IPS-NIHi7 (cell line): ENCODE measurements around the gene PRKAG1.
A peak's percentile ranks its signal among the peaks of the same experiment; 100 is the strongest.

Experiments
- DNase-seq: peaks from one replicate; pipeline ENCODE4 v3.0.0; 2012; ENCODE audit warnings: mixed read lengths; ENCODE audit errors: extremely low spot score

Gene PRKAG1

DNA sequence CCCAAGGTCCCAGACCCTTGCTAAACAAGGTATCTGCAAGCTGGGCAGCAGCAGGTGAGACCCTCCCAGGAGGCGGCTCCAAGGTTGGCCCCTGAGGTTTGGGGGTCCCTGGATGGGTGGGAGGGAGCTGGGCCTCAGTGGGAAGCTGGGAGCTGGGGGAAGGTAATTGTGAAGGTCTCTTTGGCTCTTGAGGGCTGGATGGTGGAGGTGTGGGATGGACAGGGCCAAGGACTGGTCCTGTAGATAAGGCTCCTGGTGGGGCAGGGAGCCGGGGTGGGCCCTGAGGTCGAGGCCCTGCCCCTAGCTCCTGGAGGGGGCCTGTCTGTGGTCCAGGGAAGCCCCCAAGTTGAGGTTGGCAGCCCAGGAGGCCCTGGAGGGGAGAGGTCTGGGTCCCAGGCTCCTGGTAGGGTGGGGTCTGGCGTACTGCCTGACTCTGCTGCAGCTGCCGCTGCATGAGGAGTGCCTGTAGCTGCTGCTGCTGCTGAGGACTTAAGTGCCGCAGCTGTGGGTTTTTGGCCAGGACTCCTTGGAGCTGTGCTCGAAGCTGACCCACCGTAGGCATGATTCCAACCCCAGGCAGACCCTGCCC is 13.1 kb upstream of the PRKAG1 start:
- no peak for DNase-seq

GRCh38 chr12:49030714-49031572 is 12.4 kb upstream of the PRKAG1 start:
- no peak for DNase-seq

DNA sequence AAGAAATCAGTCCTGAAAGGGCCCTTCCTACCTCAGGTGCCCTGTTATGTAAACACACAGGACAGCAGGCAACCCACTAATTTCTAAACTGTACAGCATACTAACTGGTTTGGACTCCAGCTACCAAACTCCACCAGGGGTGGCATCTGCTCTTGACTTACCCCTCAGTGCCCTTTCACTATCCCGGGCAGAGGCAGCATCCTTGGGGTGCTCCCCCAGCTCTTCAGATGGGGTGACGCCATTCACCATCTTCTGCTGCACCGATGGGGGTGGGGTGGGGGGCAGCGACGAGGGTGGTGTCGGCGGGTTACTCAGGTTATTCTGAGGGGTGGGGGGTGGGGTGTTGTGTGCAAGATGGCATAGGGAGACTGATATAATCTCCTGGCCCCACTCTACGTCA is 11.5 kb upstream of the PRKAG1 start:
- DNase-seq, result no peak

- no peak for DNase-seq
Observed at GRCh38 chr12:49028666-49029275, 10.2 kb upstream of the PRKAG1 start.

- DNase-seq, result no peak
Observed at GRCh38 chr12:49027846-49028555, 9.4 kb upstream of the PRKAG1 start.

DNA sequence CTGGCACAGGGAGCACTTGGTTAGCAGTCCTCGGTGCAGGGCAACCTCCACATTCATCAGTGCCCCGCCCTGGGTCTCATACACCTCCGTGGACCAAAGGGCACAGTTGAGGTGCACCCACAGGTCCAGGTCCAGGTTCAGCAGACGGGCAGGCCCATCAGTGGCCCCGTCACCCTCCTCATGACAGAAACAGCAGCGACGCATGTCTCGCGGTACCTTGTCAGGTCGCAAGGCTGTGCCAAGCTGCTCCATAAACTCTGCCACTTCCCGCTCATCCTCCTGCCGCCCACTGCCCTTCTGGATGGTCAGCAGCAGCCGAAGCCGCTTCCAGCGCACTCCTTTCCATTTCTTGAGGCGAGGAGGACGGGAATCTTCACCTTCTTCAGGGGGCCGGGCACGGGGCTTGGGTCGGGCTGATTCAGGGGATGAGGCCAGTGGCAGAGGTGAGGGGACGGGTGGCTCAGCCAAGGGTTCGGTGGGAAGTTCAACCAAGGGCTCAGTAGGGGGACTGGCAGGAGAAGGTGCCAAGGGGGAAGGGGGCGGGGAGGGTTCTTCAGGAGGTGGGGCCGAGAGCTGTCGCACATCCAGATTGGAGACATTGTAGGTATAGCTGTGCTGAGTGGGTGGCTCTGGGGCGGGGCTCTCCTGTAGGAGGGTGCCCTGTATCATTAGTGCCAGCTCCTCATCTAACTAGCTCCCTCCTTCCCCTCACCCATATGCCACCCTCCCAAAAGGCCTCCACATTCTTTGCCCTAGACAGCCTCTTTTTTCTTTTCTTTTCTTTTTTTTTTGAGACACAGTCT is 8.3 kb upstream of the PRKAG1 start:
- DNase-seq, result no peak

GRCh38 chr12:49026101-49026500 is 7.5 kb upstream of the PRKAG1 start:
- DNase-seq, result no peak

- DNase-seq, result no peak
Observed at GRCh38 chr12:49025463-49025862, 6.9 kb upstream of the PRKAG1 start.

- no peak for DNase-seq
Observed at GRCh38 chr12:49024543-49024942, 6.0 kb upstream of the PRKAG1 start.

- no peak for DNase-seq
Observed at GRCh38 chr12:49023812-49024211, 5.2 kb upstream of the PRKAG1 start.

DNA sequence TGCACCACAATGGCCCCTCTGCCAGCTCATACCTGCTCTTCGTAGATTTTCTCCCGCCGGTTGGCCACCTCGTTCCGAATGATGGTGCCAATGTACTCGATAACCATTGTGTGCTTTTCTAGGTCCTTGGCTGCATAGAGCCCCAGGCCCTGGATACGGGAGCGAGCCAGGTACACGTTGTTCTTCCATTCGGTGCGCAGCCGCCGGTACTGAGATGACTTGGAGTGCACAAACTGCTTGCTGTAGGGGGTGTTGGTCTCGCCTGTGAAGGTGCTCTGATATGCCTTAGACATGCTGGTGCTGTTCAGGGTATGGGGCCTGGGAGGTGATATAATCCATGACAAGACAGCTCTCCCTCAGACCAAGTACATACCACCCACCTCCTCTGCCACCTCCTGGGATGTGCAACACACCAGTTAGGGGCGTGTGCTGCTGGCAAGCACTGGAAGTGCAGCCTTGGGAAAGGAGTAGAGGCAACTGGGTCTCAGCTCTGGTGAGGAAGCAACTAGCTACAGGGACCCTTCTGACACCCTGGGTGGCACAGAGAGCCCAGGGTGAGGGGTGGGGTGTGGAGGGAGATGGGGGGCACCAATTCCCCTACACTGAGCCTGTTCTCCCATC is 4.1 kb upstream of the PRKAG1 start:
- no peak for DNase-seq

GRCh38 chr12:49021292-49021915 is 2.8 kb upstream of the PRKAG1 start:
- no peak for DNase-seq

- DNase-seq, result no peak
Observed at GRCh38 chr12:49020441-49020840, 1.9 kb upstream of the PRKAG1 start.

- peak; percentile 71 for DNase-seq
Observed at GRCh38 chr12:49019443-49020324, 1.1 kb upstream of the PRKAG1 start.

DNA sequence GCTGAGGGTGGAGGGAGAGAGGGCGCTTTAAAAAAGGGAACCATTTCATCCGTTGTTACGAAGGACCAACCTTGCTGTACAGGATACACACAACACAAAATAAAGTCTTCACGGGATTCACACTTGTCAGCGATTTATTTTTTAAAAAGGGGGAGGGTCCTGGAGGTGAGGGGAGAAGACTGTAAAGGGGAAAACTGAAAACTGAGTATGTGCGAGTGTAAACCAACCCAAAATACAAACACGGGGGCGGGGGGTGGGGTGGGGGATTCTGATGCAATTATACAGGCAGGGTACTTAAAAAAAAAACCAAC is 499 bp upstream of the PRKAG1 start:
- no peak for DNase-seq

- DNase-seq, result no peak
Observed at GRCh38 chr12:49017891-49018260, 700 bp downstream of the PRKAG1 start.

GRCh38 chr12:49015196-49015595 is 3.4 kb downstream of the PRKAG1 start:
- no peak for DNase-seq

DNA sequence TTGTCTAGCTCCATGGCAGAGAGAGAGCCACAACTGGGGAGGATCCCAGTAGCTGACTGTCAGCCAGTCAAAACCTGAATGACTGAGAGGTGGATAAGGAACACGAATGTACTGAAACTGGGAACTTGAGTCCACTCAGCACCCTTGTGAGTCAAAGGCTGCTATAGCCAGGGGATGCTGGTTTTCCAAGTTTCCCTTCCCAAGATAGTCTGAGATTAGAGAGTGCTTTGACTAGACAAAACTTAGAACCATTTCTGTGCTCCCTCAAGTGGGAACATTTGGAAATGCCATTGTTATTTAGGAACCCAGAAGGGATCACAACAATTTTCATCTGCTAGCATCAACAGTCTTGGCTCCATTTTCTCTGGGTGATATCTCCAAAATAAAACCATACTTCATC is 4.0 kb downstream of the PRKAG1 start:
- DNase-seq, result no peak

- DNase-seq, result no peak
Observed at GRCh38 chr12:49013428-49013827, 5.1 kb downstream of the PRKAG1 start.

DNA sequence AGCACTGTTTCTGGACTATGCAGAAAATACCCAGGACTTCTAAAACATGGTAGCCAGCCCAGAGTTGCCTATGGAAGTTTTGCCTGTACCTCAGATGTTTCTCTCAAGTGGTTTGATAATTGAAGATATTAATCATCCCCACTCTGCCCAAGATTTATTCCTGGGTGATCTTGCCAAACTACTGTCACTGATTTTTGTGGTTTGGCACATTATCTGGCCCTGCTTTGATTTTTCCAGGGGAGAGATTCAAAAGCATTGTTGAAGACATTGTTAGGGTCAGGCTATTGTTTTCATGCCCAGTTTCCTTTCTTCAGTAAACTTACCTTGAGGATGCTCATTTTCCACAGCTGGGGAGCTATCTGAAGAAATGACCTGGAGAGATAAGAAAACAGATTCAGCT is 5.8 kb downstream of the PRKAG1 start:
- DNase-seq, result no peak
